GM12873 (cell line): ENCODE results near the gene DIP2A.

Experiments
- CTCF ChIP-seq: IDR thresholded peaks from 2 replicates; pipeline ENCODE4 v1.5.1; 2012; ENCODE audit warnings: low read depth, mild to moderate bottlenecking, moderate library complexity, low read length, control low read depth; ENCODE audit not compliant: insufficient read depth; ENCODE audit errors: missing control alignments

Gene DIP2A

GRCh38 chr21:46489800-46490199 is 31.1 kb downstream of the DIP2A start:
- TF ChIP-seq CTCF, result no peak

DNA sequence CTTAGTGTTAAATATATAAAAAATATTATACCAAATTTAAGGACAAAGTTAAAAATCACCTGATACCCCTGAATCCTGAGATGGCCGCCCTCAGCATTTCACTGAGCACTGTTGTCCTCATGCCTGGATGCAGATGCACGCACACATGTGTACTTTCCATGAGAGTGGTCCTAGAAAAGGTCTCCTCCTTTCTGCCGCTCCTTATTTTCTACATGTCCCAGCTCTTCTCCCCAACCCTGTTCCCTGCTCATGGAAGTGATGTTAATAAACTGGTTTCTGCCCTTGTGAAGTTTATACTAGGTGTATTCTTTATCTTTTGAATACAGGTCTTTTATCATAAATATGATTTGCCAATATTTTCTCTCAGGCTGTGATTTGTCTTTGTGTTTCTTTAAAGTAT is 32.9 kb downstream of the DIP2A start:
- TF ChIP-seq CTCF, result no peak

DNA sequence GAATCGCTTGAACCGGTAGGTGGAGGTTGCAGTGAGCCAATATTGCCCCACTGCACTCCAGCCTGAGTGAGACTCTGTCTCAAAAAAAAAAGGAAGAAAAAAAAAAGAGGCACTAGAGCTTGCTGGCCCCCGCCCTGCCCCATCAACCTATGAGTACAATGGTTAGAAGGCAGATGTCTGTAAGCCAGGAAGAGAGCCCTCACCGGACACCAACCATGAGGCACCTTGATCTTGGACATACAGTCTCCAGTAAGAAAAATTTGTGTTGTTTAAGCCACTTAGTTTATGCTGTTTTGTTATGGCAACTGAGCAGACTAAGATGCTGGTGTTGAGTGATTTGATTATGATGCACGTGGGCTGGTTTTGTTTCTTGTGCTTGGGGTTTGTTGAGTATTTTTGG is 34.2 kb downstream of the DIP2A start:
- no peak for TF ChIP-seq CTCF

GRCh38 chr21:46493828-46494227 is 35.1 kb downstream of the DIP2A start:
- no peak for TF ChIP-seq CTCF

- no peak for TF ChIP-seq CTCF
Observed at GRCh38 chr21:46498335-46499050, 39.8 kb downstream of the DIP2A start.

- no peak for TF ChIP-seq CTCF
Observed at GRCh38 chr21:46500224-46500861, 41.7 kb downstream of the DIP2A start.

GRCh38 chr21:46503922-46504550 is 45.3 kb downstream of the DIP2A start:
- peak; percentile 21 for TF ChIP-seq CTCF
